SH-SY5Y (cell line): ENCODE measurements around the gene DMD.

ENCODE experiments used
- GATA2 ChIP-seq: IDR thresholded peaks from 2 replicates; pipeline ENCODE4 v1.6.1; 2011; ENCODE audit warnings: mild to moderate bottlenecking, low read depth, low read length
- GATA3 ChIP-seq: IDR thresholded peaks from 2 replicates; pipeline ENCODE4 v1.6.1; 2011; ENCODE audit warnings: low read depth, mild to moderate bottlenecking, low read length, moderate library complexity

GRCh38 chrX:31471229-31471628 lies 1740.1 kb downstream of the DMD start:
- TF ChIP-seq GATA2 = no peak
- no peak for TF ChIP-seq GATA3
